Ishikawa (cell line): ENCODE measurements around the gene CROCC.

ENCODE experiments used
- EP300 ChIP-seq: IDR thresholded peaks from 2 replicates; pipeline ENCODE4 v1.6.1; 2012; ENCODE audit warnings: borderline replicate concordance
- RAD21 ChIP-seq: IDR thresholded peaks from 2 replicates; pipeline ENCODE4 v1.6.1; 2012; ENCODE audit warnings: low read depth
- TAF1 ChIP-seq: IDR thresholded peaks from 2 replicates; pipeline ENCODE4 v1.6.1; 2012; ENCODE audit warnings: low read depth, mild to moderate bottlenecking
- TCF12 ChIP-seq: IDR thresholded peaks from 2 replicates; pipeline ENCODE4 v1.6.1; 2012; ENCODE audit warnings: low read depth
- YY1 ChIP-seq: IDR thresholded peaks from 2 replicates; pipeline ENCODE4 v1.6.1; 2012; ENCODE audit warnings: low read depth
- TF ChIP-seq, protein P1 (sequence below): IDR thresholded peaks from 2 replicates; pipeline ENCODE4 v1.6.1; 2012; ENCODE audit warnings: low read depth, mild to moderate bottlenecking

DNA sequence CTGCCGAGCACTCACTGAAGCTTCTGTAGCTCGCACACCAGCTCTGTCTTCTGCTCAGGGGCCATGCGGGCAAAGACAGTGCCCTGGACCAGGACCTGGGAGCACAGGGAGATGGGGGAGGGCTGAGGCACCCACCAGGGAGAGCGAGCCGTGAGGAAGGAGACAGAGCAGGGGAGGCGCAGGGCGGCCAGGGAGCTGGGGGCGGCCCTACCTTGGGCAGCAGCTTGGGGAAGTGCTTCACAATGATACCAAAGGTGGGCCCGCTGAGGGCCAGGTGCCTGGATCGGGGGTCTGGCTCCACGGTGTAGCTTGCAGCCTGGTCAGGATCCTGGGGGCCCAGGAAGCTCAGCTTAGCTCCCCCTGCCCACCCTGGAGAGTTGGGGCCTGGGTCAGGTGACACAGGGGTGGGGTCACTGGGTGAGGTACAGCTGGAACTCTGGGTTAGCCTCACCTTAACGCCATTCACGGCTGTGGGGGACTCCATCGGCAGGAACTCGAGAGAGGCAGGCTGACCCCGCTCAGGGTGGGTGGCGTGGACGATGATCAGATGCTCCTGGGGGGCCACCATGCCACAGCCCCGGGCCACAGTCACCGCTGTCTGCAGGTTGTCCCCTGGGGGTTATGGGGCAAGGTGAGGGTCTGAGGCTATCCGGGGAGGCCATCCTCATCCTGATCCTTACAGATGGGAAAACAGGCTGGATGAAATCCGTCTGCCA is 68.1 kb downstream of the CROCC start:
- TF ChIP-seq EP300, result no peak
- TF ChIP-seq RAD21, result no peak
- no peak for TF ChIP-seq TCF12
- TF ChIP-seq TAF1, result no peak
- no peak for TF ChIP-seq YY1
- TF ChIP-seq, protein P1, sequence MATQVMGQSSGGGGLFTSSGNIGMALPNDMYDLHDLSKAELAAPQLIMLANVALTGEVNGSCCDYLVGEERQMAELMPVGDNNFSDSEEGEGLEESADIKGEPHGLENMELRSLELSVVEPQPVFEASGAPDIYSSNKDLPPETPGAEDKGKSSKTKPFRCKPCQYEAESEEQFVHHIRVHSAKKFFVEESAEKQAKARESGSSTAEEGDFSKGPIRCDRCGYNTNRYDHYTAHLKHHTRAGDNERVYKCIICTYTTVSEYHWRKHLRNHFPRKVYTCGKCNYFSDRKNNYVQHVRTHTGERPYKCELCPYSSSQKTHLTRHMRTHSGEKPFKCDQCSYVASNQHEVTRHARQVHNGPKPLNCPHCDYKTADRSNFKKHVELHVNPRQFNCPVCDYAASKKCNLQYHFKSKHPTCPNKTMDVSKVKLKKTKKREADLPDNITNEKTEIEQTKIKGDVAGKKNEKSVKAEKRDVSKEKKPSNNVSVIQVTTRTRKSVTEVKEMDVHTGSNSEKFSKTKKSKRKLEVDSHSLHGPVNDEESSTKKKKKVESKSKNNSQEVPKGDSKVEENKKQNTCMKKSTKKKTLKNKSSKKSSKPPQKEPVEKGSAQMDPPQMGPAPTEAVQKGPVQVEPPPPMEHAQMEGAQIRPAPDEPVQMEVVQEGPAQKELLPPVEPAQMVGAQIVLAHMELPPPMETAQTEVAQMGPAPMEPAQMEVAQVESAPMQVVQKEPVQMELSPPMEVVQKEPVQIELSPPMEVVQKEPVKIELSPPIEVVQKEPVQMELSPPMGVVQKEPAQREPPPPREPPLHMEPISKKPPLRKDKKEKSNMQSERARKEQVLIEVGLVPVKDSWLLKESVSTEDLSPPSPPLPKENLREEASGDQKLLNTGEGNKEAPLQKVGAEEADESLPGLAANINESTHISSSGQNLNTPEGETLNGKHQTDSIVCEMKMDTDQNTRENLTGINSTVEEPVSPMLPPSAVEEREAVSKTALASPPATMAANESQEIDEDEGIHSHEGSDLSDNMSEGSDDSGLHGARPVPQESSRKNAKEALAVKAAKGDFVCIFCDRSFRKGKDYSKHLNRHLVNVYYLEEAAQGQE, result no peak
